HCT116 (cell line): ENCODE data around the gene BLOC1S5. TPM values are rescaled to one million over a fixed set of nuclear protein-coding genes. Genes with fewer than 3 reads are reported as not detected.
A peak's percentile ranks its signal among the peaks of the same experiment; 100 is the strongest.

Experiments
- ATAC-seq: fragments of 200-7000 bp; cut with Tn5 transposase; 2 replicates; pipeline ENCODE4 v1.9.1; 2020; ENCODE audit warnings: mild to moderate bottlenecking, moderate library complexity
- BruUV-seq: library from RNA; stranded (reverse); fragments of 400-500 nt; replicated peaks from 2 replicates; lab custom pipeline; 2021; lab: Mats Ljungman, UMichigan
- CTCF ChIA-PET: fragments of 300-600 bp; sonication (Branson Sonifier 250); formaldehyde crosslinking; loops from one replicate; lab custom pipeline; 2021; ENCODE audit warnings: antibody characterized with exemption; lab: Charles Lee
- POLR2A ChIA-PET: fragments of 300-600, 350-600 bp; sonication (Branson Sonifier 250); formaldehyde crosslinking; loops from one replicate; lab custom pipeline; 2021; ENCODE audit warnings: antibody characterized with exemption; lab: Charles Lee
- RAD21 ChIA-PET, 2 experiments: fragments of 300-600 bp; sonication (Branson Sonifier 250); formaldehyde crosslinking; loops; one replicate each; lab custom pipeline; 2023; ENCODE audit warnings: low total read pairs in 2 of 2; ENCODE audit not compliant: uncharacterized antibody in 2 of 2, unreplicated experiment in 2 of 2, low non-redundant PET in 1 of 2; lab: Charles Lee
- DNase-seq: peaks from one replicate; pipeline ENCODE4 v3.0.0-alpha.2; 2010; ENCODE audit warnings: low read depth, low spot score
- H2AFZ ChIP-seq: fragments of 200-600 bp; shearing (Covaris generic), sonication (generic); 2 replicates; pipeline ENCODE4 v1.6.1; 2017; ENCODE audit warnings: low read depth, mixed run types, mixed read lengths, antibody characterized with exemption, low read length; ENCODE audit not compliant: poor library complexity, severe bottlenecking
- H3K27ac ChIP-seq: 2 replicates; pipeline ENCODE4 v1.5.1; 2012; ENCODE audit warnings: low read depth, low read length
- H3K27me3 ChIP-seq: fragments of 200-600 bp; sonication (generic); 2 replicates; pipeline ENCODE4 v1.6.1; 2016; ENCODE audit warnings: mixed run types, low read length, mixed read lengths; ENCODE audit not compliant: insufficient read depth
- H3K36me3 ChIP-seq, 2 experiments: fragments of 200-500 bp in 1 of 2; fragments of 200-600 bp in 1 of 2; sonication (Bioruptor generic) in 1 of 2; sonication (generic) in 1 of 2; 2 replicates each; pipeline versions ENCODE4 v1.5.1 to v1.6.1; 2014 to 2016; ENCODE audit warnings: low read length in 2 of 2, inconsistent platforms in 1 of 2, mixed read lengths in 1 of 2, mixed run types in 1 of 2; ENCODE audit not compliant: insufficient read depth in 2 of 2, control insufficient read depth in 1 of 2
- H3K4me1 ChIP-seq, 2 experiments: fragments of 200-600 bp in 1 of 2; sonication (generic) in 1 of 2; 2 replicates each; pipeline versions ENCODE4 v1.5.1 to v1.6.1; 2012 to 2017; ENCODE audit warnings: low read length in 2 of 2, inconsistent platforms in 1 of 2, mild to moderate bottlenecking in 1 of 2, mixed read lengths in 1 of 2, mixed run types in 1 of 2, moderate library complexity in 1 of 2; ENCODE audit not compliant: insufficient read depth in 2 of 2, control insufficient read depth in 1 of 2
- H3K4me2 ChIP-seq: fragments of 200-600 bp; sonication (generic); 2 replicates; pipeline ENCODE4 v1.6.1; 2017; ENCODE audit warnings: mixed run types, low read length, mixed read lengths
- H3K4me3 ChIP-seq, 2 experiments: fragments of 200-600 bp in 1 of 2; sonication (generic) in 1 of 2; replicated peaks in 1 of 2; 2 replicates each; pipeline ENCODE4 v1.5.1; 2011 to 2016; ENCODE audit warnings: low read length in 2 of 2, control low read depth in 1 of 2, low read depth in 1 of 2, mild to moderate bottlenecking in 1 of 2, mixed read lengths in 1 of 2, mixed run types in 1 of 2
- H3K79me2 ChIP-seq: fragments of 200-600 bp; sonication (generic); 2 replicates; pipeline ENCODE4 v1.6.1; 2017; ENCODE audit warnings: mild to moderate bottlenecking, mixed run types, low read length, moderate library complexity, mixed read lengths; ENCODE audit not compliant: insufficient read depth
- H3K9ac ChIP-seq: fragments of 200-600 bp; sonication (generic); 2 replicates; pipeline ENCODE4 v1.6.1; 2016; ENCODE audit warnings: low read length, mixed read lengths
- H3K9me2 ChIP-seq: fragments of 200-600 bp; sonication (generic), shearing (Covaris generic); 2 replicates; pipeline ENCODE4 v1.6.1; 2017; ENCODE audit warnings: mixed run types, mild to moderate bottlenecking, moderate library complexity; ENCODE audit not compliant: insufficient read depth
- H3K9me3 ChIP-seq, 2 experiments: fragments of 200-500 bp in 1 of 2; fragments of 200-600 bp in 1 of 2; sonication (Bioruptor generic) in 1 of 2; sonication (generic) in 1 of 2; 2 replicates each; pipeline ENCODE4 v1.6.1; 2014 to 2017; ENCODE audit warnings: low read length in 2 of 2, mixed read lengths in 2 of 2, inconsistent platforms in 1 of 2, low read depth in 1 of 2, mild to moderate bottlenecking in 1 of 2, mixed run types in 1 of 2, moderate library complexity in 1 of 2; ENCODE audit not compliant: control insufficient read depth in 1 of 2, insufficient read depth in 1 of 2
- H4K20me1 ChIP-seq: fragments of 200-600 bp; sonication (generic), shearing (Covaris generic); 2 replicates; pipeline ENCODE4 v1.6.1; 2017; ENCODE audit warnings: mixed run types, mild to moderate bottlenecking, moderate library complexity; ENCODE audit not compliant: insufficient read depth
- CBX3 ChIP-seq: IDR thresholded peaks from 2 replicates; pipeline ENCODE4 v1.6.1; 2012; ENCODE audit warnings: low read depth
- CEBPB ChIP-seq: IDR thresholded peaks from 2 replicates; pipeline ENCODE4 v1.6.1; 2012; ENCODE audit warnings: low read depth
- EGR1 ChIP-seq: IDR thresholded peaks from 2 replicates; pipeline ENCODE4 v1.6.1; 2012; ENCODE audit warnings: low read depth
- ELF1 ChIP-seq: IDR thresholded peaks from 2 replicates; pipeline ENCODE4 v1.6.1; 2012; ENCODE audit warnings: low read depth, borderline replicate concordance
- EZH2 ChIP-seq: fragments of 200-600 bp; sonication (generic); IDR thresholded peaks from 2 replicates; pipeline ENCODE4 v1.6.1; 2017; ENCODE audit warnings: antibody characterized with exemption, mixed run types
- EZH2phosphoT487 ChIP-seq: fragments of 200-600 bp; IDR thresholded peaks from 2 replicates; pipeline ENCODE4 v1.6.1; 2018; ENCODE audit warnings: antibody characterized with exemption, borderline replicate concordance
- JUND ChIP-seq: IDR thresholded peaks from 2 replicates; pipeline ENCODE4 v1.6.1; 2012
- POLR2A ChIP-seq: IDR thresholded peaks from 2 replicates; pipeline ENCODE4 v1.7.0; 2011; ENCODE audit warnings: borderline replicate concordance; ENCODE audit not compliant: insufficient read depth, insufficient read length; ENCODE audit errors: extremely low read depth
- POLR2AphosphoS5 ChIP-seq: IDR thresholded peaks from 2 replicates; pipeline ENCODE4 v1.6.1; 2011; ENCODE audit warnings: mild to moderate bottlenecking, low read depth, low read length, moderate library complexity
- RAD21 ChIP-seq: IDR thresholded peaks from 2 replicates; pipeline ENCODE4 v1.6.1; 2012; ENCODE audit warnings: low read depth, mild to moderate bottlenecking
- SIN3A ChIP-seq: IDR thresholded peaks from 2 replicates; pipeline ENCODE4 v1.6.1; 2012; ENCODE audit warnings: low read depth
- SP1 ChIP-seq: IDR thresholded peaks from 2 replicates; pipeline ENCODE4 v1.6.1; 2012; ENCODE audit warnings: low read depth
- SRF ChIP-seq: IDR thresholded peaks from 2 replicates; pipeline ENCODE4 v1.6.1; 2012; ENCODE audit warnings: low read depth
- TCF7L2 ChIP-seq: IDR thresholded peaks from 2 replicates; pipeline ENCODE4 v1.7.0; 2011; ENCODE audit warnings: borderline replicate concordance, inconsistent platforms; ENCODE audit not compliant: insufficient read depth, insufficient read length; ENCODE audit errors: extremely low read depth
- YY1 ChIP-seq: IDR thresholded peaks from 2 replicates; pipeline ENCODE4 v1.6.1; 2011; ENCODE audit warnings: low read length, low read depth, moderate library complexity, mild to moderate bottlenecking; ENCODE audit not compliant: insufficient replicate concordance; ENCODE audit errors: extremely low read depth
- ZNF274 ChIP-seq: fragments of 200-500 bp; sonication (Bioruptor generic); IDR thresholded peaks from 2 replicates; pipeline ENCODE4 v1.6.1; 2014; ENCODE audit warnings: mild to moderate bottlenecking, low read depth, low read length, inconsistent platforms
- intact Hi-C: fragments of 100-400 bp; cut with micrococcal nuclease; formaldehyde crosslinking; loops from 2 replicates; pipeline ENCODE4 v1.10.0; 2022
- total RNA-seq: library from RNA; stranded (reverse); gene quantifications from one replicate; pipeline ENCODE4 v1.2.1, GENCODE V29; 2021; ENCODE audit not compliant: unreplicated experiment
- TF ChIP-seq, protein P1 (sequence below): IDR thresholded peaks from 2 replicates; pipeline ENCODE4 v1.6.1; 2012
- TF ChIP-seq, protein P2 (sequence below): IDR thresholded peaks from 2 replicates; pipeline ENCODE4 v1.6.1; 2012
- TF ChIP-seq, protein P3 (sequence below), 3 experiments: fragments of 200-600 bp in 1 of 3; sonication (generic) in 1 of 3; IDR thresholded peaks in 2 of 3; conservative IDR thresholded peaks in 1 of 3; 2 replicates each; pipeline ENCODE4 v1.5.1; 2012 to 2017; ENCODE audit warnings: low read depth in 2 of 3, low read length in 2 of 3, antibody characterized with exemption in 1 of 3, borderline replicate concordance in 1 of 3, control low read depth in 1 of 3, mild to moderate bottlenecking in 1 of 3, mixed read lengths in 1 of 3, mixed run types in 1 of 3, moderate library complexity in 1 of 3; ENCODE audit not compliant: insufficient read depth in 1 of 3
- TF ChIP-seq, protein P4 (sequence below): IDR thresholded peaks from 2 replicates; pipeline ENCODE4 v1.6.1; 2011; ENCODE audit warnings: mild to moderate bottlenecking, low read length, moderate library complexity; ENCODE audit not compliant: insufficient replicate concordance; ENCODE audit errors: extremely low read depth

The BLOC1S5 gene
- total RNA-seq, 1 experiment from 2014 or later, result 12.0 TPM

DNA sequence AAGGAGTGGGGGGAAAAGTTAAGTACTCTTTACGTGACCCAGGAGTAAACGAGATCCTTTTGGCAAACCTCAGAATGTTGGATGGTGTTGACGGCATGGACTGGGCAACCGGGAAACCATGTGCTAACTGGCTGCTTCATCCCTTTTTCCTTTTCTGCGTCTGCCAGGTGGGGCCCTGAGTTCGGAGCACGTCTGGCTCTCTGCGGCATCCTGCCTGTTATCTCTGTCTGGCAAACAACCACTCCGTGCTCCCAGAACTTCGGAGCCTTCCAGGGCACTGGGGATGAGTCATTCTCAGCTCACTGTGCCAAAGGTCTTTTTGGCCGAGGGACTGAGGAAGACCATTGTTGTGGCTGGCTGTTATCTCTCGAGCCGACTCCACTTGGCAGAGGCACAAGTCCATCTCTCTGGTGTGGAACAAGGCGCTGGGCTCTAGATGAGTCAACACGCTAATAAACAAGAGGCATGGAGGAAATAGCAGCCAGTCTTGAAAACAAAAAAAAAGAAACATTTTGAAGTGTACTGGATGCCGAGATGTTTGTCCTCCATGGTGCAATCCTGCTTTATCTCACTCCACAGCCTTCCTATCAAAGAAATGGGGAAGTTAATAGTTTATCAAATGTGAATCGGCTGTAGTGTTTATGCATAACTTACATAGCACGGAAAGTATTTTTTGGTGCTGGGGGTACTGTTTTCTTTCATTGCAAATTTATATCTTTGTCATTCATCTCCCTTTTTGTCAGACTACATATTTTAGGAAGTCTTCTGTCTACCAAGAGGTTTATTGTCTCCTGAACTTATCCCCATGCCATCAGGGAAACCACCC is 89.0 kb downstream of the BLOC1S5 start:
- ChIA-PET RAD21 (no interaction called here), POLR2A (no interaction called here), CTCF (interaction anchor here (0.6 kb wide), 1 partner anchor 31 kb away, joined by 3 read pairs; no protein-coding TSS in a partner anchor)
- Histone ChIP-seq H3K4me3 (peak overlapping the region in 1 of 2 experiments; percentile 36; a peak in 2 of 4 replicates), H3K4me1 (peaks cover 22 to 27% of the 10 kb centered on the region in 2 experiments), H2AFZ (no peak overlapping the region), H3K9me3 (peaks cover 0 to 3% of the 10 kb centered on the region in 2 experiments; a peak in 1 of 4 replicates), H3K79me2 (no peaks in the 10 kb centered on the region), H3K9ac (no peak overlapping the region), H3K27ac (no peak overlapping the region), H3K9me2 (no peaks in the 10 kb centered on the region), H4K20me1 (peaks cover 4% of the 10 kb centered on the region; the same call in 1 of the 2 replicates), H3K27me3 (peaks cover 19% of the 10 kb centered on the region; the same call in 1 of the 2 replicates), H3K4me2 (peak overlapping the region; percentile 67), H3K36me3 (no peaks in the 10 kb centered on the region)
- BruUV-seq, result no TSS peak
- intact Hi-C loops, result no loop called here
- ATAC-seq (peak; percentile 93), DNase-seq (peak; percentile 95)
- TF ChIP-seq EGR1 (no peak), EZH2phosphoT487 (no peak), RAD21 (0 out of 2 replicates have a peak, but pooled peaks have one; percentile 2), SIN3A (peak; percentile 92), SP1 (peak; percentile 91), YY1 (peak; percentile 49), POLR2AphosphoS5 (peak; percentile 58), CEBPB (peak; percentile 83), JUND (peak; percentile 98), POLR2A (no peak), EZH2 (no peak), ZNF274 (no peak), ELF1 (no peak), CBX3 (peak; percentile 92; the same call in 1 of the 2 replicates), TCF7L2 (peak; percentile 98), SRF (no peak)
- TF ChIP-seq, protein P1, sequence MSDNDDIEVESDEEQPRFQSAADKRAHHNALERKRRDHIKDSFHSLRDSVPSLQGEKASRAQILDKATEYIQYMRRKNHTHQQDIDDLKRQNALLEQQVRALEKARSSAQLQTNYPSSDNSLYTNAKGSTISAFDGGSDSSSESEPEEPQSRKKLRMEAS, result peak; percentile 93
- TF ChIP-seq, protein P2, sequence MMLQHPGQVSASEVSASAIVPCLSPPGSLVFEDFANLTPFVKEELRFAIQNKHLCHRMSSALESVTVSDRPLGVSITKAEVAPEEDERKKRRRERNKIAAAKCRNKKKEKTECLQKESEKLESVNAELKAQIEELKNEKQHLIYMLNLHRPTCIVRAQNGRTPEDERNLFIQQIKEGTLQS, result 0 out of 2 replicates have a peak, but pooled peaks have one; percentile 34
- TF ChIP-seq, protein P3, sequence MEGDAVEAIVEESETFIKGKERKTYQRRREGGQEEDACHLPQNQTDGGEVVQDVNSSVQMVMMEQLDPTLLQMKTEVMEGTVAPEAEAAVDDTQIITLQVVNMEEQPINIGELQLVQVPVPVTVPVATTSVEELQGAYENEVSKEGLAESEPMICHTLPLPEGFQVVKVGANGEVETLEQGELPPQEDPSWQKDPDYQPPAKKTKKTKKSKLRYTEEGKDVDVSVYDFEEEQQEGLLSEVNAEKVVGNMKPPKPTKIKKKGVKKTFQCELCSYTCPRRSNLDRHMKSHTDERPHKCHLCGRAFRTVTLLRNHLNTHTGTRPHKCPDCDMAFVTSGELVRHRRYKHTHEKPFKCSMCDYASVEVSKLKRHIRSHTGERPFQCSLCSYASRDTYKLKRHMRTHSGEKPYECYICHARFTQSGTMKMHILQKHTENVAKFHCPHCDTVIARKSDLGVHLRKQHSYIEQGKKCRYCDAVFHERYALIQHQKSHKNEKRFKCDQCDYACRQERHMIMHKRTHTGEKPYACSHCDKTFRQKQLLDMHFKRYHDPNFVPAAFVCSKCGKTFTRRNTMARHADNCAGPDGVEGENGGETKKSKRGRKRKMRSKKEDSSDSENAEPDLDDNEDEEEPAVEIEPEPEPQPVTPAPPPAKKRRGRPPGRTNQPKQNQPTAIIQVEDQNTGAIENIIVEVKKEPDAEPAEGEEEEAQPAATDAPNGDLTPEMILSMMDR (IDR thresholded peaks at IDR 0.05 in 2 of 3, conservative IDR thresholded peaks at IDR 0.05 in 1 of 3; ENCODE audit: borderline replicate concordance in 1 of 3, insufficient read depth in 1 of 3, low read depth in 2 of 3, low read length in 2 of 3), result no peak
- TF ChIP-seq, protein P4, sequence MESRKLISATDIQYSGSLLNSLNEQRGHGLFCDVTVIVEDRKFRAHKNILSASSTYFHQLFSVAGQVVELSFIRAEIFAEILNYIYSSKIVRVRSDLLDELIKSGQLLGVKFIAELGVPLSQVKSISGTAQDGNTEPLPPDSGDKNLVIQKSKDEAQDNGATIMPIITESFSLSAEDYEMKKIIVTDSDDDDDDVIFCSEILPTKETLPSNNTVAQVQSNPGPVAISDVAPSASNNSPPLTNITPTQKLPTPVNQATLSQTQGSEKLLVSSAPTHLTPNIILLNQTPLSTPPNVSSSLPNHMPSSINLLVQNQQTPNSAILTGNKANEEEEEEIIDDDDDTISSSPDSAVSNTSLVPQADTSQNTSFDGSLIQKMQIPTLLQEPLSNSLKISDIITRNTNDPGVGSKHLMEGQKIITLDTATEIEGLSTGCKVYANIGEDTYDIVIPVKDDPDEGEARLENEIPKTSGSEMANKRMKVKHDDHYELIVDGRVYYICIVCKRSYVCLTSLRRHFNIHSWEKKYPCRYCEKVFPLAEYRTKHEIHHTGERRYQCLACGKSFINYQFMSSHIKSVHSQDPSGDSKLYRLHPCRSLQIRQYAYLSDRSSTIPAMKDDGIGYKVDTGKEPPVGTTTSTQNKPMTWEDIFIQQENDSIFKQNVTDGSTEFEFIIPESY, result no peak
